Amniotic stem cell (primary cell): Measurements from ENCODE around the gene TTC4.

Experiments used
- DNase-seq: peaks from one replicate; lab custom pipeline; 2025; lab: John Stamatoyannopoulos, UW

The TTC4 gene

GRCh38 chr1:54782156-54782555 is 66.5 kb downstream of the TTC4 start:
- no peak for DNase-seq

GRCh38 chr1:54782588-54782987 is 66.9 kb downstream of the TTC4 start:
- DNase-seq = no peak

- DNase-seq = no peak
Measured at GRCh38 chr1:54784066-54784465, 68.4 kb downstream of the TTC4 start.

- DNase-seq = no peak
Measured at GRCh38 chr1:54786778-54787177, 71.1 kb downstream of the TTC4 start.

DNA sequence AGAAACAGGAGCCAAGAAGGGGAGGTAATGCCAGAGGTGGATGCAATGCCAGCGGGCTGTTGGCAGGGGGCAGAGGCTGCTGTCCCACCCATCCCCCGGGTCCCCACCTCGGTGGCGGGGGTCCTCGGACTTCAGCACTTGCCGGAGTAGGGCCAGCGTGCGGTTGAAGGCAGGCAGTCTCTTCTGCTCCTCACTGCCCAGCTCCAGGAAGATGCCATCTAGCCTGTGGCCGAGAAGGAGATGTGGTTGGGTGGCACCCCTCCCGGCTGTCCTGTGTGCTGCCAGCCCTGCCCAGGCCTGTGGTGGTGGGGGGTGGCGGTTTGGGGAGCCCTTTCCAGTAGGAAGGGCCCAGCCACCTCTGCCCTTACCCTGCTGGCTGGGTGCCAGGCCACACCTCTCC is 71.9 kb downstream of the TTC4 start:
- DNase-seq = no peak

GRCh38 chr1:54788459-54788858 is 72.8 kb downstream of the TTC4 start:
- no peak for DNase-seq

DNA sequence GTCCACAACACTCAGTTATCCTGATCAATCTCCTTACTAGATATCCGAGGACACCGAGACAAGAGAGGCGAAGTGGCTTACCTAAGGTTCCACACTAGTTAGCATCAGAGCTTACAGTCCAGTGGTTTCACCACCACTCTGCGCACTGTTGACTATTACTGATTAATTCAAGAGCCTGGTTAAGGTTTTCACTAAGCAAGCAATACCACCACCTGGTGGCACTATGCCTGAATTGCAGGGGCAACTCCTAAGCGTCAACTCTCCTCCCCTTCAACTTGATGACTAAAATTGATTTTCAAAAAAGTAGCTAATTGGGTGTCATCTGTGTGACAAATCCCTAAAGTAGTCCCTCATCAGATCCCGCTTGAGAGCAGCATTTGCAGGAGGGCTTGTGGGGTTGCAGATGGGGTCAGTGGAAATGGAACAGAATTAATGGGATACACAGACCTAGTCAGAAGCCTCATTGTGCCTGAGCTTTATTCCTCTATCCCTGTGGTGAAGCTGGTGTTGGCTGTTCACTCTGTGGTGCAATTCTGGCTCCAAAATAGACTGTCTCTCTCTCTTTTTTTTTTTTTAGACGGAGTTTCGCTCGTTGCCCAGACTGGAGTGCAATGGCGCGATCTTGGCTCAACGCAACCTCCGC is 76.3 kb downstream of the TTC4 start:
- DNase-seq = no peak
